ENCODE data around the gene UNC50. TPM values are rescaled to one million over a fixed set of nuclear protein-coding genes. Genes with fewer than 3 reads are reported as not detected.

Gene UNC50
- total RNA-seq, 4 donors from 2014 or later: 23.9 to 46.8 (median 36.3) TPM

DNA sequence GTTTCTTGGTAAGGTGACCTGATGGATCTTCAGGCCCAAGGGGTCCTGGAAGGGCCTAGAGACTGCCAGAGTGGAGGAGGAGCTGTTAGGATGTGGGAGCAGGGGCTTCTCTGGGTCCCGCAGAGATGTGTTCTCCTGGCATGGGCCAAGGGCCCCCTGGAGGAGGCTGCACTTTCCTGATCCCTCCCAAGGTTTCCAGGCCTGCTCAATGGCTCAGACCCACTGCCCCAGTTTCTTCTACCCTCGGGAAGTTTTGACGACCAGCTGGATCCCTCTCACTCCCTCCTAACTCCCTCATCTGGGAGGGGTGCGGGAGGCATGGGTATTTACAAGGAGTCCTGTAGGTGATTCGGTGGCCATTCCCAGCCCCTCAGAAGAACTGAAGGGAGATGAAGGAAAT is 36.2 kb upstream of the UNC50 start:
- in situ Hi-C loops (cut with MboI; ENCODE audit: low pct_ligation_motif_present in 1 of 4, low pct_unique_long_range_greater_than_20kb in 1 of 4, low sequenced_read_pairs in 3 of 4): loop anchor here in 1 of 4 donors (25.0 kb wide), 1 partner anchor 160 kb away; no protein-coding TSS in a partner anchor
- Histone ChIP-seq H3K9me3 (no peaks in the 10 kb centered on the region), H3K4me1 (no peaks in the 10 kb centered on the region), H3K36me3 (peaks cover 0 to 4% (median 0%) of the 10 kb centered on the region in 4 donors), H3K27ac (no peak overlapping the region), H3K4me3 (no peak overlapping the region), H3K27me3 (no peaks in the 10 kb centered on the region)
- TF ChIP-seq POLR2AphosphoS5 (IDR thresholded peaks at IDR 0.05) (no peak), POLR2A (IDR thresholded peaks at IDR 0.05) (no peak), EP300 (IDR thresholded peaks at IDR 0.05; ENCODE audit: low read depth) (no peak)
- TF ChIP-seq, protein P1, sequence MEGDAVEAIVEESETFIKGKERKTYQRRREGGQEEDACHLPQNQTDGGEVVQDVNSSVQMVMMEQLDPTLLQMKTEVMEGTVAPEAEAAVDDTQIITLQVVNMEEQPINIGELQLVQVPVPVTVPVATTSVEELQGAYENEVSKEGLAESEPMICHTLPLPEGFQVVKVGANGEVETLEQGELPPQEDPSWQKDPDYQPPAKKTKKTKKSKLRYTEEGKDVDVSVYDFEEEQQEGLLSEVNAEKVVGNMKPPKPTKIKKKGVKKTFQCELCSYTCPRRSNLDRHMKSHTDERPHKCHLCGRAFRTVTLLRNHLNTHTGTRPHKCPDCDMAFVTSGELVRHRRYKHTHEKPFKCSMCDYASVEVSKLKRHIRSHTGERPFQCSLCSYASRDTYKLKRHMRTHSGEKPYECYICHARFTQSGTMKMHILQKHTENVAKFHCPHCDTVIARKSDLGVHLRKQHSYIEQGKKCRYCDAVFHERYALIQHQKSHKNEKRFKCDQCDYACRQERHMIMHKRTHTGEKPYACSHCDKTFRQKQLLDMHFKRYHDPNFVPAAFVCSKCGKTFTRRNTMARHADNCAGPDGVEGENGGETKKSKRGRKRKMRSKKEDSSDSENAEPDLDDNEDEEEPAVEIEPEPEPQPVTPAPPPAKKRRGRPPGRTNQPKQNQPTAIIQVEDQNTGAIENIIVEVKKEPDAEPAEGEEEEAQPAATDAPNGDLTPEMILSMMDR (IDR thresholded peaks at IDR 0.05): no peak
- intact Hi-C loops (cut with DNase I; ENCODE audit: low total_unique reads): no loop called here
- WGBS, 2 donors (ENCODE audit: low coverage in 1 of 2): 78 to 86% methylated on average over 3 to 5 of the region's 5 CpGs
- no peak for DNase-seq

DNA sequence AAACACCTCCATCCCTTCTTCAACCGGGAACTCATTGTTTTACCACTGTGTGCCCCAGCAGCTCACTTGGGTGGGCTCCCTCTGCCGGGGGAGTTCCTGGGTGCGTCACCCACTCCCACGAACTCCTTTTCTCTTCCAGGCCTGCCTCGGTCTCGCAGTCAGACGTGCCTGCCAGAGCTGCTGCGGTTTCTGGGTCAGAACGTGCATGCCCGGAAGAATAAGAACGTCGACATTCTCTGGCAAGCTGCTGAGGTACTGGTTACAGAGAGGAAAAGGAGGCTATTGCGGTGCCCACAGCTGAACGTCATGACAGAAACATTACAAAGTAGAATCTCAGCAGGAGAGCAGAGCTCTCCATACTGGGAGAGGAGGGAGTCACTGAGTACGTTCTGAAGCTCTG is 35.7 kb upstream of the UNC50 start:
- DNase-seq: no peak
- Histone ChIP-seq H3K4me1 (no peaks in the 10 kb centered on the region), H3K27ac (no peak overlapping the region), H3K36me3 (peaks cover 0 to 4% (median 0%) of the 10 kb centered on the region in 4 donors), H3K27me3 (no peaks in the 10 kb centered on the region), H3K4me3 (no peak overlapping the region), H3K9me3 (no peaks in the 10 kb centered on the region)
- in situ Hi-C loops (cut with MboI; ENCODE audit: low pct_ligation_motif_present in 1 of 4, low pct_unique_long_range_greater_than_20kb in 1 of 4, low sequenced_read_pairs in 3 of 4): loop anchor here in 1 of 4 donors (25.0 kb wide), 1 partner anchor 160 kb away; no protein-coding TSS in a partner anchor
- 65 to 90% methylated on average over 2 to 15 of the region's 15 CpGs for WGBS, 2 donors (ENCODE audit: low coverage in 1 of 2)
- no peak for TF ChIP-seq POLR2AphosphoS5 (IDR thresholded peaks at IDR 0.05)
- TF ChIP-seq EP300 (IDR thresholded peaks at IDR 0.05; ENCODE audit: low read depth): no peak
- TF ChIP-seq POLR2A (IDR thresholded peaks at IDR 0.05): no peak
- TF ChIP-seq, protein P1 (IDR thresholded peaks at IDR 0.05): no peak
- intact Hi-C loops (cut with DNase I; ENCODE audit: low total_unique reads): no loop called here

DNA sequence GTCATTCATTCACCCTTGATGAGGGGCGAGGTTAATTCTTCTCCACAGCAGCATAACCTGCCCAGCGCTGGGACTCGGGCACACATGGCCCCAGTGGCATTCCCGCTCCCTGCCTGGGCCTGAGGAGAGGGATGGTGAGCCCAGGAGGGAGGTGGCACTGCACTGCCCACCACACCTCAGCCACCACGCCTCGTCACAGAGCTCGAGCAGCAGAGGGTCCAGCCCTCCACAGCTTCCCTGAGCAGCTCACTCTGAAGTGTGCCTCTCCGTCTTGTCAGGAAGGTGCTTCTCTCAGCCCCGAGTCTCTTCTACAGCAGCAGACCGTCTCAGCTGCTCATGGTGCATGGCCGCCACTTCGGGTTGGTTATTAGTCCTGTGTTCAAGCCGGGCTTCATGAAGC is 35.0 kb upstream of the UNC50 start:
- no peaks in the 10 kb centered on the region for H3K27me3 ChIP-seq
- DNase-seq: no peak
- TF ChIP-seq EP300 (IDR thresholded peaks at IDR 0.05; ENCODE audit: low read depth): no peak
- in situ Hi-C loops (cut with MboI; ENCODE audit: low pct_ligation_motif_present in 1 of 4, low pct_unique_long_range_greater_than_20kb in 1 of 4, low sequenced_read_pairs in 3 of 4): loop anchor here in 1 of 4 donors (25.0 kb wide), 1 partner anchor 161 kb away; no protein-coding TSS in a partner anchor
- 96% methylated on average over 13 of the region's 13 CpGs; no CpG with 5 or more reads in 1 of the 2 donors for WGBS, 2 donors (ENCODE audit: low coverage in 1 of 2)
- peaks cover 0 to 9% (median 0%) of the 10 kb centered on the region in 4 donors for H3K36me3 ChIP-seq
- no peaks in the 10 kb centered on the region for H3K4me1 ChIP-seq
- intact Hi-C loops (cut with DNase I; ENCODE audit: low total_unique reads): no loop called here
- no peaks in the 10 kb centered on the region for H3K9me3 ChIP-seq
- H3K27ac ChIP-seq: no peak overlapping the region
- H3K4me3 ChIP-seq: no peak overlapping the region

GRCh38 chr2:98576666-98577312 is 31.6 kb upstream of the UNC50 start:
- TF ChIP-seq, protein P1 (IDR thresholded peaks at IDR 0.05): no peak
- TF ChIP-seq POLR2AphosphoS5 (IDR thresholded peaks at IDR 0.05): no peak
- TF ChIP-seq EP300 (IDR thresholded peaks at IDR 0.05; ENCODE audit: low read depth): no peak
- TF ChIP-seq POLR2A (IDR thresholded peaks at IDR 0.05): no peak
- Histone ChIP-seq H3K36me3 (peaks cover 0 to 9% (median 0%) of the 10 kb centered on the region in 4 donors), H3K4me3 (no peak overlapping the region), H3K9me3 (no peaks in the 10 kb centered on the region), H3K4me1 (no peaks in the 10 kb centered on the region), H3K27me3 (no peaks in the 10 kb centered on the region), H3K27ac (no peak overlapping the region)
- in situ Hi-C loops (cut with MboI; ENCODE audit: low pct_ligation_motif_present in 1 of 4, low pct_unique_long_range_greater_than_20kb in 1 of 4, low sequenced_read_pairs in 3 of 4) (loop anchor here in 1 of 4 donors (25.0 kb wide), 1 partner anchor 164 kb away; no protein-coding TSS in a partner anchor), intact Hi-C loops (cut with DNase I; ENCODE audit: low total_unique reads) (no loop called here)
- WGBS, 2 donors (ENCODE audit: low coverage in 1 of 2): 96 to 100% methylated on average over 1 to 22 of the region's 22 CpGs
- no peak for DNase-seq

Measured in transverse colon (tissue), 4 donors.